Measurements from ENCODE around the gene DACH2. TPM values are rescaled to one million over a fixed set of nuclear protein-coding genes. Genes with fewer than 3 reads are reported as not detected.

Gene DACH2
- total and polyA plus RNA-seq, 7 donors: 0.01 to 0.15 (median 0.01) TPM; not detected in 4

- 58 to 91% (median 81%) methylated on average over 1 of the region's 1 CpG for WGBS, 3 donors
- no peak overlapping the region for H3K4me3 ChIP-seq
- TF ChIP-seq, protein P1, sequence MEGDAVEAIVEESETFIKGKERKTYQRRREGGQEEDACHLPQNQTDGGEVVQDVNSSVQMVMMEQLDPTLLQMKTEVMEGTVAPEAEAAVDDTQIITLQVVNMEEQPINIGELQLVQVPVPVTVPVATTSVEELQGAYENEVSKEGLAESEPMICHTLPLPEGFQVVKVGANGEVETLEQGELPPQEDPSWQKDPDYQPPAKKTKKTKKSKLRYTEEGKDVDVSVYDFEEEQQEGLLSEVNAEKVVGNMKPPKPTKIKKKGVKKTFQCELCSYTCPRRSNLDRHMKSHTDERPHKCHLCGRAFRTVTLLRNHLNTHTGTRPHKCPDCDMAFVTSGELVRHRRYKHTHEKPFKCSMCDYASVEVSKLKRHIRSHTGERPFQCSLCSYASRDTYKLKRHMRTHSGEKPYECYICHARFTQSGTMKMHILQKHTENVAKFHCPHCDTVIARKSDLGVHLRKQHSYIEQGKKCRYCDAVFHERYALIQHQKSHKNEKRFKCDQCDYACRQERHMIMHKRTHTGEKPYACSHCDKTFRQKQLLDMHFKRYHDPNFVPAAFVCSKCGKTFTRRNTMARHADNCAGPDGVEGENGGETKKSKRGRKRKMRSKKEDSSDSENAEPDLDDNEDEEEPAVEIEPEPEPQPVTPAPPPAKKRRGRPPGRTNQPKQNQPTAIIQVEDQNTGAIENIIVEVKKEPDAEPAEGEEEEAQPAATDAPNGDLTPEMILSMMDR (IDR thresholded peaks at IDR 0.05): no peak
- H3K9me3 ChIP-seq: no peaks in the 10 kb centered on the region
- intact Hi-C loops (cut with DNase I): no loop called here
- H3K36me3 ChIP-seq (ENCODE audit: insufficient read depth in 1 of 2, low read depth in 1 of 2): no peaks in the 10 kb centered on the region
- ATAC-seq (no peak), DNase-seq (no peak)
- no peak overlapping the region for H3K27ac ChIP-seq
- H3K4me1 ChIP-seq: no peaks in the 10 kb centered on the region
- peaks cover 0 to 8% (median 0%) of the 10 kb centered on the region in 3 donors for H3K27me3 ChIP-seq (ENCODE audit: insufficient read depth in 3 of 3, low read length in 2 of 3)
Measured at GRCh38 chrX:86192827-86193226, 44.6 kb downstream of the DACH2 start.

DNA sequence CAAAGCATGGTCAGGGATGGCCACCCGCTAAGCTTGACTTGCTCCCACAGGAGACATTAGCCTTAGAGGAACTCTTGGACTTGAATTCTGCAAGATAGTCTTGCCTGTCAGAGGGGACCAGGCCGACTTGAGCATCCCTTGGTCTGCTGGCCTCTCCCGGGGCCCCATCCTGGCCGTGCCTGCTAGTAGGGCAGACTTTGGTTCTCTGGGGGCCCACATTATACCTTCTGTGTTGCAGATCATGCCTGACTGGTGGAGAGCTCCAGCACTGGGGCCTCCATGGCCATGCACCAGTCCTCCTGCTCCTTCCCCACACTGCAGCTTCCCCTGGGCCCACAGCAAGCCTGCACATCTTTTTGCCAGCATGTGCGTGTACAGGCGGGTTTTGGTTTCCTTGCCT lies 46.5 kb downstream of the DACH2 start:
- H3K9me3 ChIP-seq: no peaks in the 10 kb centered on the region
- no peaks in the 10 kb centered on the region for H3K4me1 ChIP-seq
- no peaks in the 10 kb centered on the region for H3K36me3 ChIP-seq (ENCODE audit: insufficient read depth in 1 of 2, low read depth in 1 of 2)
- DNase-seq (no peak), ATAC-seq (no peak)
- no peak overlapping the region for H3K27ac ChIP-seq
- intact Hi-C loops (cut with DNase I): no loop called here
- 86 to 96% (median 92%) methylated on average over 3 to 6 of the region's 6 CpGs for WGBS, 3 donors
- TF ChIP-seq, protein P1 (IDR thresholded peaks at IDR 0.05): no peak
- H3K4me3 ChIP-seq: no peak overlapping the region
- peaks cover 0 to 4% (median 0%) of the 10 kb centered on the region in 3 donors for H3K27me3 ChIP-seq (ENCODE audit: insufficient read depth in 3 of 3, low read length in 2 of 3)

GRCh38 chrX:86195343-86195742 lies 47.1 kb downstream of the DACH2 start:
- no peak overlapping the region for H3K27ac ChIP-seq
- DNase-seq: no peak
- peaks cover 0 to under 1% (median 0%) of the 10 kb centered on the region in 3 donors for H3K27me3 ChIP-seq (ENCODE audit: insufficient read depth in 3 of 3, low read length in 2 of 3)
- 68 to 92% (median 82%) methylated on average over 2 of the region's 2 CpGs for WGBS, 3 donors
- no peak for ATAC-seq
- no peak overlapping the region for H3K4me3 ChIP-seq
- intact Hi-C loops (cut with DNase I): no loop called here
- no peaks in the 10 kb centered on the region for H3K36me3 ChIP-seq (ENCODE audit: insufficient read depth in 1 of 2, low read depth in 1 of 2)
- H3K4me1 ChIP-seq: no peaks in the 10 kb centered on the region
- no peaks in the 10 kb centered on the region for H3K9me3 ChIP-seq
- TF ChIP-seq, protein P1 (IDR thresholded peaks at IDR 0.05): no peak

DNA sequence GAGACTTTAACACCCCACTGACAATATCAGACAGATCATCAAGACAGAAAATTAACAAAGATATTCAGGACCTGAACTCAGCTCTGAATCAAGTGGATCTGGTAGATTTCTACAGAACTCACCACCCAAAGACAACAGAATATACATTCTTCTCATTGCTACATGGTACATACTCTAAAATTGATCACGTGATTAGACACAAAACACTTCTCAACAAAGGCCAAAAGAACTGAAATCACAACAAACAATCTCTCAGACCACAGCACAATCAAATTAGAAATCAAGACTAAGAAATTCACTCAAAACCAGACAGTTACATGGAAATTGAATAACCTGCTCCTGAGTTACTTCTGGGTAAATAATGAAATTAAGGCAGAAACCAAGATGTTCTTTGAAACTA lies 49.6 kb downstream of the DACH2 start:
- intact Hi-C loops (cut with DNase I): no loop called here
- no peak overlapping the region for H3K27ac ChIP-seq
- DNase-seq: no peak
- no peaks in the 10 kb centered on the region for H3K4me1 ChIP-seq
- TF ChIP-seq, protein P1 (IDR thresholded peaks at IDR 0.05): no peak
- no peak overlapping the region for H3K4me3 ChIP-seq
- H3K9me3 ChIP-seq: peaks cover 3% of the 10 kb centered on the region
- no peak for ATAC-seq
- H3K27me3 ChIP-seq (ENCODE audit: insufficient read depth in 3 of 3, low read length in 2 of 3): no peaks in the 10 kb centered on the region
- no peaks in the 10 kb centered on the region for H3K36me3 ChIP-seq (ENCODE audit: insufficient read depth in 1 of 2, low read depth in 1 of 2)
- 74 to 96% (median 82%) methylated on average over 1 of the region's 1 CpG for WGBS, 3 donors

- Histone ChIP-seq H3K27me3 (ENCODE audit: insufficient read depth in 3 of 3, low read length in 2 of 3) (peaks cover 0 to 6% (median 0%) of the 10 kb centered on the region in 3 donors), H3K36me3 (ENCODE audit: insufficient read depth in 1 of 2, low read depth in 1 of 2) (no peaks in the 10 kb centered on the region), H3K27ac (no peak overlapping the region), H3K9me3 (no peaks in the 10 kb centered on the region), H3K4me1 (no peaks in the 10 kb centered on the region), H3K4me3 (no peak overlapping the region)
- intact Hi-C loops (cut with DNase I): no loop called here
- TF ChIP-seq, protein P1 (IDR thresholded peaks at IDR 0.05): no peak
- ATAC-seq (no peak), DNase-seq (no peak)
- 50 to 74% (median 68%) methylated on average over 3 of the region's 3 CpGs for WGBS, 3 donors
Measured at GRCh38 chrX:86210772-86211171, 62.5 kb downstream of the DACH2 start.

Data from psoas muscle (tissue), 8 donors.